Brain pericyte (primary cell): ENCODE results near the gene FRMD4A.
"Not testable (repeated sequence)": the region's sequence is repeated elsewhere in the genome, so short reads cannot be mapped to it uniquely, and the experiment has no call there.

Experiments used
- DNase-seq: peaks from one replicate; pipeline ENCODE4 v3.0.0-alpha.2; 2012; ENCODE audit warnings: low read depth, low spot score

The FRMD4A gene

GRCh38 chr10:13915710-13916109, 415.0 kb downstream of the FRMD4A start:
- no peak for DNase-seq

- DNase-seq = no peak
Measured at GRCh38 chr10:13913897-13914296, 416.8 kb downstream of the FRMD4A start.

- DNase-seq = no peak
Measured at GRCh38 chr10:13911821-13912520, 418.8 kb downstream of the FRMD4A start.

GRCh38 chr10:13909516-13910258, 421.0 kb downstream of the FRMD4A start:
- DNase-seq = no peak

- no peak for DNase-seq
Measured at GRCh38 chr10:13908475-13908874, 422.2 kb downstream of the FRMD4A start.

GRCh38 chr10:13907570-13907969, 423.2 kb downstream of the FRMD4A start:
- no peak for DNase-seq

GRCh38 chr10:13905281-13905680, 425.4 kb downstream of the FRMD4A start:
- DNase-seq = no peak

- no peak for DNase-seq
Measured at GRCh38 chr10:13904064-13904463, 426.7 kb downstream of the FRMD4A start.

GRCh38 chr10:13902868-13903587, 427.7 kb downstream of the FRMD4A start:
- no peak for DNase-seq

- DNase-seq = no peak
Measured at GRCh38 chr10:13899941-13900340, 430.8 kb downstream of the FRMD4A start.

- DNase-seq = not testable (repeated sequence)
Measured at GRCh38 chr10:13896146-13896545, 434.6 kb downstream of the FRMD4A start.

- no peak for DNase-seq
Measured at GRCh38 chr10:13894412-13895093, 436.2 kb downstream of the FRMD4A start.

- DNase-seq = no peak
Measured at GRCh38 chr10:13893926-13894325, 436.8 kb downstream of the FRMD4A start.

GRCh38 chr10:13892871-13893270, 437.9 kb downstream of the FRMD4A start:
- DNase-seq = no peak

- DNase-seq = no peak
Measured at GRCh38 chr10:13892001-13892491, 438.7 kb downstream of the FRMD4A start.

- no peak for DNase-seq
Measured at GRCh38 chr10:13891128-13892000, 439.4 kb downstream of the FRMD4A start.

GRCh38 chr10:13890233-13891127, 440.2 kb downstream of the FRMD4A start:
- no peak for DNase-seq

- DNase-seq = no peak
Measured at GRCh38 chr10:13887761-13888160, 443.0 kb downstream of the FRMD4A start.

- DNase-seq = no peak
Measured at GRCh38 chr10:13885238-13885990, 445.3 kb downstream of the FRMD4A start.
